ENCODE data around the gene RPUSD1.
"Not testable (repeated sequence)": the region's sequence is repeated elsewhere in the genome, so short reads cannot be mapped to it uniquely, and the experiment has no call there.

The RPUSD1 gene

GRCh38 chr16:747978-748746, 40.0 kb downstream of the RPUSD1 start:
- DNase-seq (ENCODE audit: low read depth), result no peak

- DNase-seq (ENCODE audit: low read depth), result no peak
Measured at GRCh38 chr16:746637-747036, 41.5 kb downstream of the RPUSD1 start.

- no peak for DNase-seq (ENCODE audit: low read depth)
Measured at GRCh38 chr16:745739-746138, 42.4 kb downstream of the RPUSD1 start.

- DNase-seq (ENCODE audit: low read depth), result no peak
Measured at GRCh38 chr16:743794-744500, 44.2 kb downstream of the RPUSD1 start.

DNA sequence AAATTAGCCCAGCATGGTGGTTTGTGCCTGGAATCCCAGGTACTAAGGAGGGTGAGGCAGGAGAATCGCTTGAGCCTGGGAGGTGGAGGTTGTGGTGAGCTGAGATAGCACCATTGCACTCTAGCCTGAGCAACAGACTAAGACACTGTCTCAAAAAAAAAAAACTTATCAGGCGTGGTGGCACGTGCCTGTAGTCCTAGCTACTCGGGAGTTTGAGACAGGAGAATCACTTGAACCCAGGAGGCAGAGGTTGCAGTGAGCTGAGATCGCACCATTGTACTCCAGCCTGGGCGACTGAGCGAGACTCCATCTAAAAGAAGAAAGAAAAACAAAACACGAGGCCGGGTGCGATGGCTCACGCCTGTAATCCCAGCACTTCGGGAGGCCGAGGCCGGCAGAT, 45.3 kb downstream of the RPUSD1 start:
- DNase-seq (ENCODE audit: low read depth), result not testable (repeated sequence)

DNA sequence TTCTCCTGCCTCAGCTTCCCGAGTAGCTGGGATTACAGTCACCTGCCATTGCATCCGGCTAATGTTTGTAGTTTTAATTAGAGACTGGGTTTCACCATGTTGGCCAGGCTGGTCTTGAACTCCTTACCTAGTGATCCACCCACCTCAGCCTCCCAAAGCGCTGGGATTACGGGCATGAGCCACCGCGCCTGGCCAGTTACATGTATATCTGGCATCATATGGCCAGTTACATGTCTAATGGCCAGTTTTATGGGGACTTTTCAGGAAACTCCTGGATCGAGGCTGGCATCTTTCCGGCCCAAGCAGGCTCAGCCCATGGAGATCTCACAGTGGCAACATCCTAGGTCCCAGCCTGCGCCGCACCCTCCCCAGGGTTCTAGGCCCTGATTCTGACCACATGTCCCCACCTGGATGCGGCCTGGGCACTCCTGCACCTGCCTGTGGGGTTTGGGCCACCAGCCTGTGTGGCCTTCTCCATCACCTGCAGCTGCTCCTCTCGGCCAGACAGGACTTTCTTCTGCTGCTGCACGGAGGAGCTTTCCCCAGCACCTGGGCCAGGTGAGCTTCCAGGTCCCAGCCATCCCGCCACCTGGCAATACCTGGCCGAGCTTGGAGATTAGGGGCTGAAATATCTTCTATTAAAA, 46.1 kb downstream of the RPUSD1 start:
- DNase-seq (ENCODE audit: low read depth), result no peak

DNA sequence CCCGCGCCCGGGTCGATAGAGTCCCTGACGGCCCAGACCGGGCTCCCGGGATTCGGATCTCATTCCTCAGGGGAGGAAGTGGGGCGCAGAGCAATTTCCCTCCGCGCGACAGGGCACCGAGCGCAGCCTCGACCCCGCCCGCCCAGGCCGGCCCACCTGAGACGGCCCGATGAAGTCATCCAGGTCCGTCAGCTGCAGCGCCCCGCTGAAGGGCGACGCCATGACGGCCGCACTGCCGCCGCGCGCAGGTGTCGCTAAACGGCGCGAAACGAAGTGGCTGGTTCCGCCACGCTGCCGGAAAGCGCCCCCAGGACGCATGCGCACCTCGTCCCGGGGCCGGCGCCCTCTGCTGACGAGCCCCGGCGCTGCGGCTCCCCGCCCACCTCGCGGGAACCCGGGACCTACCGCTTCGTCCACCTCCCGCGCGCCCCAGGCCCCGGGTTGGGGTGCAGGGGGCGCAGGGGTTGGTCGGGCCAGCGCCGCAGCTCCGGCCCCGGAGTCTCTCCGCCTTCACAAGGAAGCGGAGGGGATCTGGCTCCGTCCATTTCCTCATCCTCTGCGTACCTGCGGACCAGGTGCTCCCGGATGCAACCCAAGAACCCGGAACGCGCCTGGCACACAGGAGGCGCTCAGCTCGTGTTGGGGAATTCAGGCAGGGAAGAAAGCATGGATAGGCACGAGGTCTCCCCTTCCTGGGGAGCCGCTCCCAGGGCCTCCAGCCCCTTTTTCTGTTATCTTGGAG, 47.2 kb downstream of the RPUSD1 start, which contains the start of gene CIAO3:
CIAO3 (minus strand) TSS at position 234 of the 742 bp plus-strand sequence; CDS start at position 222, 12 bp downstream.
- DNase-seq (ENCODE audit: low read depth), result peak; percentile 90

GRCh38 chr16:740459-740763, 47.8 kb downstream of the RPUSD1 start:
- DNase-seq (ENCODE audit: low read depth), result no peak

GRCh38 chr16:739560-740458, 48.4 kb downstream of the RPUSD1 start:
- no peak for DNase-seq (ENCODE audit: low read depth)

- no peak for DNase-seq (ENCODE audit: low read depth)
Measured at GRCh38 chr16:736936-737481, 51.2 kb downstream of the RPUSD1 start.

DNA sequence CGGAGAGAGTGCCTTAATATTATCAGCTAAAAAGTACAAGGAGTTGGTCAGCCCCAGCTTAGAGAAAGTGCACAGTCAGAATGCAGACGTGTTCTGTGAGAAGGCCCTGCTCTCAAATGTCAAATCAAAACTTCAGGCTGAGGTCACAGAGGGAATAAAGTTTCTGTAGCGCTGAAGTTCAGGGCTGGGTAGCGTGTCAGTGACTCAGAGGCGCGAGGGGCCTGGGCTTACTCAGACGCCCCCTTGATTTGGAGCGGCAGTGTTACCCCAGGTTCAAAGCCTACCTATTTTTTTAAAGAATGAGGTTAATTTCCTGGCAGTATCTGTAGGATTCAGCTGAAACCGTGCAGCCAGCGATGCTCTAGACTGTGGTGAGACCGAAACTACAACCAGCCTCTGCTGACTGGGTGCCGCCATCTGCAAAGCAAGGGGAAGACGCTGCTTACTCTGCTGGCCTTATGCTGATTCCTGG, 52.2 kb downstream of the RPUSD1 start:
- no peak for DNase-seq (ENCODE audit: low read depth)

GRCh38 chr16:734981-735881, 53.0 kb downstream of the RPUSD1 start:
- no peak for DNase-seq (ENCODE audit: low read depth)
